A549 (cell line): ENCODE data around the gene SMYD4.

Experiments
- BCL3 ChIP-seq: fragments of >200 bp; sonication (Bioruptor Twin); formaldehyde crosslinking; IDR thresholded peaks from 3 replicates; pipeline ENCODE4 v1.6.1; 2016
- CTCF ChIP-seq: fragments of >200 bp; sonication (Bioruptor Twin); formaldehyde crosslinking; IDR thresholded peaks from 3 replicates; pipeline ENCODE4 v1.5.1; 2016
- JUN ChIP-seq, 2 experiments: fragments of >200 bp; sonication (Bioruptor Twin); formaldehyde crosslinking; IDR thresholded peaks; 2 replicates in 1 of 2; 3 replicates in 1 of 2; pipeline ENCODE4 v1.6.1; 2016 to 2017
- RAD21 ChIP-seq, 2 experiments: fragments of >200 bp in 1 of 2; sonication (Bioruptor Twin) in 1 of 2; formaldehyde crosslinking in 1 of 2; IDR thresholded peaks in 1 of 2; conservative IDR thresholded peaks in 1 of 2; 2 replicates in 1 of 2; 3 replicates in 1 of 2; pipeline ENCODE4 v1.6.1; 2012 to 2018; ENCODE audit warnings: inconsistent platforms in 1 of 2

- TF ChIP-seq JUN (IDR thresholded peaks at IDR 0.05) (no peak), RAD21 (conservative IDR thresholded peaks at IDR 0.05 in 1 of 2, IDR thresholded peaks at IDR 0.05 in 1 of 2) (no peak), BCL3 (no peak), CTCF (no peak)
These were observed 84.1 kb downstream of the SMYD4 start for GRCh38 chr17:1745513-1746020.
